Activated gamma-delta T cell treated with anti-CD3 and anti-CD28 coated beads, Interleukin-2, amount 50 U/mL, for 16 hours (primary cell): ENCODE measurements around the gene NOTCH1.
"Not testable (repeated sequence)": the region's sequence is repeated elsewhere in the genome, so short reads cannot be mapped to it uniquely, and the experiment has no call there.

ENCODE experiments used
- DNase-seq: peaks from one replicate; pipeline ENCODE4 v3.0.0-alpha.2; 2020; ENCODE audit warnings: low read depth

NOTCH1 gene

DNA sequence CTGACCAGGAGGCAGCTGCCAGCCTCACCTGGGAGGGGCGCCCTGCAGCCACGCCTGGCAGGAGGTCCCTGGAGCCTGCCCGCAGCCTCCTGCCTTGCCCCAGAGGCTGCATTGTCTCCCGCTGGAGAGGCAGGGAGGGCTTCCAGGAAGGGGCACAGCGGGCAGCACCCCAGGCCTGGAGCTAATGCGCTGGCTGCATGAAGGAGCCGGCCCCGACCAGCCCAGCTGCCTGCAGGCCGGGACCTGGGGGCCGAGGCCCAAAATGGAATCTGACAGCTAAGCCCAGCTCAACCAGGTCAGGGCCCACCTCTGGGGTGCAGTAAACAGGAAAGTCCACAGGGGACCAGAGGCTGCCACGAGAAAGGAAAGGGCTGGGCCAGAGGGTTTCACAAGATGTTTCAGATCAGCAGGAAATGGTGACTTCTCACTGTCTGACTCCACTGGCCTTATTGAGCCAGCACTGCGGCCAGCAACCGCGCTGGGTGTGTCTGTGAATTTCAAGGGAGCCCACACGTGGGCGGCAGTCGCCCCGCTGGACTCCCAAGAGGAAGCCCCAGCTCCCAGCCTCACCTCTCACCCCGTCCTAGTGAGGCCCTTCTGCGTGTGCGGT is 18.6 kb upstream of the NOTCH1 start:
- no peak for DNase-seq

DNA sequence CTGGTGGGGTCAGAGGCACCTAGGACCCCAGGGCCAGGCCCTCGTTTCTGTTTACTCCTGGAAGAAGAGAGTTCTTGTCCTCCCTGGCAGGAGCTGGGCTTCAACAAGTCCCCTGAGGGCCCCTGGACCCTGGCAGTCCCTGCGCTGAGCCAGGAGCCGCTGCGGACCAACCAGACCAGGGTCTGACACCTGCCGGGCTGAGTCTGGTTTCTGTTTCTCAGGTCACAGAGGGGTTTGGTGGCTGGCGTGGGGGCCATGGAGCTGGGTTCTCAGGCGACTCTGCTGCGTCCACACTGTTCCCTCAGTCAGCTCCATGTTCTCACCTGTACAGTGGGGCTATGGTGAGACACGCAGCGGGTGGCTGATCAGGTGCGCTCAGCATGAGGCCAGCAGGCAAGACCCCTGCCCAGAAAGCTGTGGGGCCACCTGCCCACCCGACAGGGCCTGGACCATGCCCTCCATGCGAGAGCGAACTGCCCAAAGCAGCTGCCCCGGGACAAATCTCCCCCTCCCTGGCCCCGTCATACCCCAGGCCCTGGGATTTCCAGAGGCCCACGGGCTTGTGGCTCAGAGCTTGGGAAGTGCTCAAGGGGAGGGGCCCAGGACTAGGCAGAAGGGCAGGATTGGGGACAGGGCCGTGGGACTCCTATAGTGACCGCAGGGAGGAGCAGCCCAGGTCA is 17.9 kb upstream of the NOTCH1 start:
- DNase-seq = no peak

DNA sequence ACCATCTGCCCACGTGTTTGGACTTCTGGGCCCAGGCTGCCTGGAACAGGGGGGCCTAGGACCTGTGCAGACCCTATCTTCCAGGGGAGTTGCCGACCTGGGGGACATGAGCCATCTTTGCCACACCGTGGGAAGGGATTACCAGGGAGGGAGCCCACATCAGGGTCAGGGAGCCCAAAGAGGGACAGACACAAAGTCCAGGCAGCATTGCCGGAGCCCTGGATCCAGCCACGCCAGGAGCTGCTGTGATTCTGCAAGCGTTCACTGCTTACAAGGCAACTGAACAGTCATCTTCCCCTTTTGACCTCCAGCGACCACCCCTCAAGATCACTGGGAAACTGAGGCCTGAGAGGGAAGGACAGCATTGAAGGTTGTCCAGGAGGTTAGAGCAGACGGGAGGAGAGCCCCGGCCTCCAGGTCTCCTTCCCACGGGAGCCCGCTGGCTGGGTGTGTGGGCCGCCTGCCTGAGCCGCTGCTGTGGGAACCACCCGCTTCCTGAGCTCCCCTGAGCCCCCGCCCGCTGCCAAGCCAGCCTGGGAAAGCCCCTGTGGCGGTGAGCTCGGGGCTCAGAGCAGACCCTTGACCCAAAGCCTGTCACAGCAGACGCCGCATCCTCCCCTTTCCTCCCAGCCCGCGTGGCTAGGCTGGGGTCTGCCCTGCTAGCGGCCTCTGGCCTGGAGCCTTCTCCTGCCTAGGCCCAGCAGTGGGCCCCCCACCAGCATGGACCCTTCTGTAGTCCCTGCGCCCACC is 17.1 kb upstream of the NOTCH1 start:
- no peak for DNase-seq

DNA sequence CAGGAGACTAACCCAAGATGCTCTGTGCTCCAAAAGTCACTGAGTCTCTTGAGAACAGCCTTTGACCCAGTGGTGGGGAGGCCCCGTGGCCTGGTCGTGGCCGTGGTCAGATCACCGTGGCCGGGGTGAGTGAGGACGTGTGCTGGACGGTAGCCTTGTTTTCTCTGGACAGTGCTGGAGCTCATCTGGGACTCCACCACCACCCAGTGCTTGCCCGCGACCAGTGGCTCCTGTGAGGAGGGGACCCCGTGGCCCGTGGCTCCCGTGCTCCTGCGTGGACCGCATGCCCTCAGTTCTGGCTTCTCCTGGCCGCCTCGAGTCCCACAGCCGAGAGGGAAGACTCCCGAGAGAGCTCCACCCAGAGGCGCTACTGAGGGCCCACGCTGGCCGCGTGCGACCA is 15.9 kb upstream of the NOTCH1 start:
- DNase-seq = no peak

DNA sequence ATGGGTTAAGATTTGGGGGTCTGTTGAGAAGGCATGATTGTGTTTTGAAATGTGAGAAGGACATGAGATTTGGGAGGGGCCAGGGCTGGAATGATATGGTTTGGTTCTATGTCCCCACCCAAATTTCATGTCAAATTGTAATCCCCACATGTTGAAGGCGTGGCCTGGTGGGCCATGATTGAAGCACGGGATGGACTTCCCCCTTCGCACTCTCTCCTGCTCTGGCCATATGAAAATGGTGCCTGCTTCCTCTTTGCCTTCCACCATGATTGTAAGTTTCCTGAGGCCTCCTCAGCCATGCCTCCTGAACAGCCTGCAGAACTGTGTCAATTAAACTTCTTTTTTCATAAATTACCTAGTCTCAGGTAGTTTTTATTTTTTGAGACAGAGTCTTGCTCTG is 14.7 kb upstream of the NOTCH1 start:
- DNase-seq = no peak

DNA sequence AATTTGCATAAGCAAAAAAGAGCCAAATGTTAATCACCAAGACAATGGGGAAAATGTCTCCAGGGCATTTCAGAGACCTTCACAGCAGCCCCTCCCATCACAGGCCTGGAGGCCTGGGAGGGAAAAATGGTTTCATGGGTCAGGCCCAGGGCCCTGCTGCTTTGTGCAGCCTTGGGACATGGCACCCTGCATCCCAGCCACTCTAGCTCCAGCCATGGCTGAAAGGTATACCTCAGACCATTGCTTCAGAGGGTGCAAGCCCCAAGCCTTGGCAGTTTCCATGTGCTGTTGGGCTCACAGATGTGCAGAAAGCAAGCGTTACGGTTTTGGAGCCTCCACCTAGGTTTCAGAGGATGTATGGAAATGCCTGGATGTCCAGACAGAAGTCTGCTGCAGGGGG is 13.5 kb upstream of the NOTCH1 start:
- not testable (repeated sequence) for DNase-seq

DNA sequence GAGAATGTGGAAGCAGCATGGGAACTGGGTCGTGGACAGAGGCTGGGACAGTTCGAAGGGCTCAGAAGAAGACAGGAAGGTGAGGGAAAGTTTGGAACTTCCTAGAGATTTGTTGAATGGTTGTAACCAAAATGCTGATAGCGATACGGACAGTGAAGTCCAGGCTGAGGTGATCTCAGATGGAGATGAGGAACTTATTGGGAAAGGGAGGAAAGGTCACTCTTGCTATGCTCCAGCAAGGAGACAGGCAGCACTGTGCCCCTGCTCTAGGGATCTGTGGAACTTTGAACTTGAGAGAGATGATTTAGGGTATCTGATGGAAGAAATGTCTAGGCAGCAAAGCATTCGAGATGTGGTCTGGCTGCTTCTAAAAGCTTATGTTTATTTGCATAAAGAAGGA is 13.0 kb upstream of the NOTCH1 start:
- DNase-seq = not testable (repeated sequence)

DNA sequence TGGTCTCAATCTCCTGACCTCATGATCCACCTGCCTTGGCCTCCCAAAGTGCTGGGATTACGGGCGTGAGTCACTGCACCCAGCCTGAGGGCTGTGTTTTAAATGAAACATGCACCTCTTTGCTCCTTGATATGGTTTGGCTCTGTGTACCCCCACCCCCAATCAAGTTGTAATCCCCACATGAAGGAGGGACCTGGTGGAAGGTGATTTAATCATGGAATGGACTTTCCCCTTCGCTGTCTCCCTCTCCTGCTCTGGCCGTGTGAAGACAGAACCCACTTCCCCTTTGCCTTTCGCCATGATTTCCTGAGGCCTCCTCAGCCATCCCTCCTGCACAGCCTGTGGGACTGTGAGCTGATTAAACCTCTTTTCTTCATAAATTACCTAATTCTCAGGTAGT is 12.5 kb upstream of the NOTCH1 start:
- no peak for DNase-seq

DNA sequence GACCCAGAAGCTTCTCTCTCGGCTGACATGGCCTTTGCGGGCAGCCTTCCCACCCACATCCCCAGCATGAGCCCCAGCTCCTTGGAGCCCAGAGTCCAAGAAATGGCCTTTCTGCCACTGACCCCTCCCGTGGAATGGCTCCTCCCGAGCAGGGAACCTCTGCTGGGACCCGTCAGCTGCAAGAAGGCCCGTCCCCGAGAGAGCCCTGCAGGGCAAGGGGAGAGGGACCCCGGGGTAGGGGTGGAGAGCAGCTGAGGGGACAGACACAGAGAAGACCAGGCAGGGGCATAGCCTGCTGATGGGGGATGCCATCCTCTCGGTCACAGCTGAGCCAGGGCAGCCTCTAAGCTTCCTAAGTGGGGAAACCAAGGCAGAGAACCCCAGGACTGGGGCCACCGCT is 11.2 kb upstream of the NOTCH1 start:
- DNase-seq = no peak

DNA sequence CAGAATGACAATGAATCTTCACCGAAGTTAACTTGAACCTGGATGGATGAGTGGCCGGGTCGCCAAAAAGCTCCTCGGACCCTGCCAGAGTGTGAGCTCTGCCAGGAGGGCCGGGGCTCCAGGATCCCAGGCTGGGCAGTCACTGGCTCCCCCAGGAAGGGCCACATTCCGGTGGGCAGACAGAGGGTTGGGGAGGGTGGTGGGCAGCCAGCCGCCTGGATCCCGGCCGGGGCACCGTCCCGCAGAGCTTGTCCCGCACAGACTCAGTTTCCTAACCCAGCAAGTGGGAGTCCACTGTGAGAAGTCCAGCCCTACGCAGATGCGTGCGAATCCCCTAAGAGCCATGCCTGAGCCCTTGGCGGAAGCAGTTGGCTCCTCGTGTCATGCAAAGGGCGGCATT is 10.3 kb upstream of the NOTCH1 start:
- DNase-seq = no peak

DNA sequence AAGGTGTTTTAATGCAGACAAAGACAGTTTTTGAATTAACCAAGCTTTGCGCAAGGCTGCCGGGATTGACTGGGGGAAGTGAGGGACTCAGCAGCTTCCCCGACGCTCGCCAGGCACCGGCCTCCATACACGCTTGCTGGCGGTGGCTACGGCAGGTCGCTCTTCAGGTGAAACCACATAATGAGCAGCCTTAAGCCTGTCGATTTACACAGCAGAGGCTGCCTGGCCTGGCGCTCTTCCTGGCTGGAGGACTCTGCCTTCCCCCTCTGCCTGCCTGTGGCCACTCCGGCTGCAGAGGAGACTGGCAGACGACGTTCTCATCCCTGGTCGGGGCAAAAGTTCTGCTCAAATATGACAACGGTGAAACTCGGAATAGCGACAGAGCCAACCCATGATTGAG is 9.0 kb upstream of the NOTCH1 start:
- DNase-seq = no peak

DNA sequence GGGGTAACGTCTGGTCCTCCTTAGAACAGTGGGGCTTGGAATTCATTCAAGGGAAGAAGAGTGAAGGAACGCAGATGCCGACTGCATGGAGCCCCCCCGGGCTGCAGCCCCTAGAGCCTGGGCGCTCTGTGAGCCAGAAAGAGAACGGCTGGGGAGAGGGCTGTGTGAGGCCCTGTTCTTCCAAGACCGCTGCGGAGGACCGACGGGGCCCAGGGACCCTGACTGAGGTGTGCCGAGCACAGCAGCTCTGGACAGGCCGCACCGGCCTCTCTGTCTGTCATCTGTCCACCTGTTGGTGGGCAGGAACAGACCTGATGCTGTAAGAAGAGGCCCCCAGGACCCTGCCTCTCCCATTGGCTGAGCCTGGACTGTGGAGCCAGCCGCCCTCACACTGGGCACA is 7.7 kb upstream of the NOTCH1 start:
- no peak for DNase-seq

DNA sequence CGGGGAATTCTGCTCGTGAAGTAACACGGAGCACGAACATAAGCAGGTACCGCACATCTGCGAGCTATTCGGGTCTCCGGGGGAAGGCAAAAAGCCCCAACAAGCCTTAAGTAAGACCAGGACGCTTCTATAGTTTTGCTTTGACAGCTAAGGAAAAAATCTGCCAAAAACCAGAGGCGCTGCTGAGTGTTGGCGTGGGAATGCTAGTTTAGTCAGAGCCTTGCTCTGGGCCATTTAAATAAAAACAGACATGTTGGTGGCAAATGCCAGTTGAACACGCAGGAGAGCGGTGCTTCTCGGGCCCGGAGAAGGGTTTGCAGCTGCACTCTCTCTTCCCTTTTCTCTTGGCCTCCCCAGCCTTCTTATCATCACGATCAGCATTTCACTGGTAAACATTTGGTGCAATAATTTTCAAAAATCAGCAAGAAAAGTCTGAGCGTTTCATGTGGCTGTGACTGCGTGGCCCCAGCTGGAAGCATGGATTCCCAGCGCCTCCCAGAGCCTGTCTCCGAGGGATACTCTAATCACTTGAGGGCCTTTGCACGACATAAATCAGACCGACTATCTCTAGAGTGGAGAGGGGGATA is 6.4 kb upstream of the NOTCH1 start:
- DNase-seq = no peak

DNA sequence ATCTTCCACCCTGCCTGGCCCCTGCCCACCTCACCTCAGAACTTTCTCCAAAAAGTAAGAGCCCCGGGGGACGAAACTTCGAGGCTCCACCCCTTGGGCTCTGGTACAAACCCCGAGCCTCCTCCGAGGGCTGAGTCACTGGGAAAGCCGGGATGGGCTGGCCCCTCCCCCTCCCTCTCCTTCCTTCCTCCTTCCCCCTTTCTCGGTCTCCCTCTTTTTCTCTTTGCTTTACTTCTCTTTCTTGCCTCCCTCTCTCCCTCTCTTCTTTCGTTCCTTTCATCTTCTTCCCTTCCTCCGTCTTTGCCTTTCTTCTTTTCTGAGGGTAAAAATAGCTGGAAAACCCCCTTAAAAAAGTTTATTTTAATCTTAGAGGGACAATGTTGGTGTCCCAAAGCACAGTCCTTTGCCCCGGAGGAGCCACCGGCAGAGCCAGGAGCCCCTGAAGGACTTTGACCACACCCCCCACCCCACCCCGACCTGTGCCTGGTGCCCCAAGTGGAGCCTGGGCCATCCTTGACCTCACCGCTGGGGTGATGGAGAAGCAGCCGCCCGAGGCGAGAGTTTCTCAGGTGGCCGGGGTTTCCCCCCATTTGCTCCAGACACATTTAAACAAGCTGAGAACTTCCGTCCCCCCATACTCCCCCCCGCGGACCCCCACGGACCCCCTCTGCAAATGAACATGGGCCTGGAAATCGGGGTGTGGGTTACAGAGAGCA is 5.7 kb upstream of the NOTCH1 start:
- no peak for DNase-seq

DNA sequence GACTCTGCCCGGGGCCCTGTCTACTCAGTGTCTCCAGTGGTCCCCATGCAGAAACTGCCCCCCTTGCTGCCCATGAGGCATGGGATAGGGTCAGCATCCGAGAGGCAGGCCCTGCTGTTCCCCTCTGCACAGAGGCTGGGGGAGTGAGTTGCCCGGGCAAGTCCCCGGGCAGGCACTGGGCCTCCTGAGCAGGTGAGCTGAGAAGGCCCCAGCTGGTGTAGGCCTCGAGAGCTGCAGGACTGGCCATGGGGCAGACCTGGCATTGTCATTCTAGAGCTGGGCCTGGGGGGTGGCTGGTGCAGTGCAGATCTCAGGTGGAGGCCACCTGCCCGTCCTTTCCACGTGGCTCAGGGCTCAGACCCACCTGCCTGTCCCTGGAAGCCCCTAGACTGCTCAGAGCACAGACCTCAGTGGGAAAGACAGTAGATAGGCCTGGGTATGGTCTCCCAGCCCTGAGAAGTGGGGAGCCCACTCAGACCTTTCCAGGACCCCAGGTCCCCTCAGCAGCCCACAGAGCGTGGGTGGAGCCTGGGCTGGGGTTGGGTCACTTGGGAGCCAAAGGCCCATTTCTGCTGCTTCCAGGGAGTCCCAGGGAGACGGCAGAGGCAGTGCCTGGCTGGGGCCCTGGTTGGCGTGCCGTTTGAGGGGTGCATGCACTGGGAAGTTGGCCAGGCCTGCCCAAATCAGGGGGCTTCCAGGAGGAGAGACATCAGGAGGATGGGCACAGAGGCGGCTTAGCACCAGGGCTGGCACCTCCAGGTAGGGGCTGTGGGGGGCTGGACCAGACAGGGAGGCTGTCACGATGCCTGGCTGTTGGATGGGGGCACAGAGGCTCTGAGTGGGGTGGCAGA is 4.8 kb upstream of the NOTCH1 start:
- DNase-seq = no peak

DNA sequence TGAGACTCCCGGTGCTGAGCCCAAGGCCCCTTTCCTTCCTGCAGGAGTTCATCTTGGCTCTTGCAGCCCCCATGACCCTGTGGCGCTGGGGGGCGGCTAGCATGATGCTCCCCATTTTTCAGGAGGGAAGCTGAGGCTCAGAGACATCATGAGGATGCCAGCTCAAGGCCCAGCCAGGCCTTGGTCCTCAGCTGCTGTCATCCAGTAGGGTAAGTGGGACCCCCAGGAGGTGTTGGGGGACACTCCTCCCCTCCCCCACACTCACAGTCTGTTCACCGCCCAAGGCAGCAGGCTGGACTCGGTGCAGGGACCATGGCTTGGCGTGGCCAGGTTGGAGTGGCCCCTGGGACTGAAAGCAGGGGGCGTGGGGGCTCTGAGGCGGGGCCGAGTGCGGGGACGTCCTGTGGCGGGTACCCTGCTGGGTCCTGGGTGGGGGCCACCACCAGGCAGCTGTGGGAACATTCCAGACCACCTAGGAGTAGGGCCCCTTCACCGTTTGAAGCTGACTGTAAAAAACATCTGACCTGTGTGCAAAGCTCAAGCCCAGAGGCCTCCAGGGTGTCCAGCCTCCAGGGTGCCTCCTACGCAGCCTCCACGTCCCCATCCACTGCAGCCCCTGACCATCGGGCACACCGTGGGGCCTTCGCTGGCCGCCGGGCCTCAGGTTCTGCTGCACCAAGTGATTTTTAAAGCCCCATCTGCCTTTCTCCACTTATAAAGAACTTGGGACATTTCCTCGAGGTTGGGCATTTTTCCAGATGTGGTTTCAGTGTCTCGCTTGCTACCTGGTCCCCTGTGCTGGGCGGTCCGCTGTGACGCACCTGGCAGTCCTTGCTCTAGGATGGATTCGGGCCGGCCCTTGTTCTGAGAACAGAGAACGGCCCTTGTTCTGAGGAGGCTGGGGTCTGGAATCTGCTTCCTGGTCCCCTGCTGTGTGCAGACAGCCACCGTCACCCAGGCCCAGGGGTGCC is 3.4 kb upstream of the NOTCH1 start:
- DNase-seq = no peak

DNA sequence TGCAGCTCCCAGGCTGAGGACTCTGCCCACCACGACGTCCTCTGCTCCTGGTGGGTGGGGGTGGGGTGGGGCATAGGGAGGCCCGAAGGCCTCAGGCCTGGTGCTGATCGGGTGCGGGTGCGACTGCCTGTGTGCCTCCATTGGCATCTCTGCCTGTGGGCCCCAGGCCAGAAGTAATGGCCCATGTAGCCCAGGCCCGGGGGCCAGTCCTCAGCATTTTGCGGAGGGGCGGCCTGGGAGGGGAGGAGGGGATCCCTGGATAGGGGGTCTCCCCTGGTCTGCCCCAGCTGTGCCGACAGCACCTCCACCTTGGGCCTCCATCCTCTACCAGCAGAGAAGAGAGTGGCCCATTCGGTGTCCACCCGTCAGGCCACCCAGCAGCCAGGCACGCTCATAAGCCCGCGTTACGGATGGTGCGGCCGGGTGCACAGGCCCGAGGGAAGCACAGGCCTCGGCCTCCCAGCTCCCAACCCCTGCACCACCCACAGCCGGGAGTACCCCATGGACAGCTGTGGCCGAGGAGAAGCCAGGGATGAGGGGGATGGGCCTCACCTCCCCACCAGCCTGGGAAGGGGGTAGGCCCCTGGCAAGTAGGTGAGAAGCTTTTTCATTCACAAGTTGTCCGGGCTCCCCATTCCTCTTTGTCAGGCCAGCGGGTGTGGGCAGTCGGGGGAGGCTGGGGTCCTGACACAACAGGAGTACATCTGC is 1.8 kb upstream of the NOTCH1 start:
- DNase-seq = no peak

DNA sequence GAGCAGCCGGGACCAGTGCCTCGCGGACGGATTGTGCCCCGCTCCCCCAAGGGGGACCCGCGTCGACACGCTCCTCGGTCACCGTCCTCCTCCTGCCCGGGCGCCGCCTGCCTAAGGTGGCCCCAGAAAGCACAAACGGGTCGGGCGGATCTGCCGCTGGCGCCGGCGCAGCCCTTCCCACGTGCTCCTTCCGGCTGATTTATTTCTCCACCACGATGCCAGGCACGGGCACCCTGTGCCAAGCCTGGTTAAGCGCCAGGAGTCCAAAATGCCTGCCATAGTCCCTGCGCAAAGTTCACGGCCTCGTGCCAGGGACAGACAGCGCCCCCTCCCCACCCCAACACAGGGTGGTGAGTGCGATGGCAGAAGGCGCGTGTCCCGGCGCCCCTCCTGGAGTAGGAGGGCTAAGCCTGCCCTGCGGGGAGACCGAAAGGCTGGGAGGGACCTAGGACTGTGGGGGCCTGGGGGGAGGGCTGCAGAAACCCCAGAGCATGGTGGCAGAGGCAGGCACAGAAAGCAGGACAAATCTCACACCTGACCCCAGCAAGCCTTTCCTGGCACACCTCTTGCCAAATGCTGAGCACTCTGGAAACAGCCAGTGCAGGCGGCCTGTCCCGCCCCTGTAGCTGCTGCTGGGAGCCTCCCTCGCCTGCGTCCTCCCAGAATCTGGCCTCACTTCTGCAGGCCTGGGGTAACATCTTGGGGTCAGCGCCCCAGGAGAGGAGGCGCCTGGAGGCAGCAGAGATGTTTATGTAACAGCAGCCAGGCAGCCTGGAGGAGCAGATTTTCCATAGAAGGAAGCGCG is 1.1 kb upstream of the NOTCH1 start:
- DNase-seq = no peak

DNA sequence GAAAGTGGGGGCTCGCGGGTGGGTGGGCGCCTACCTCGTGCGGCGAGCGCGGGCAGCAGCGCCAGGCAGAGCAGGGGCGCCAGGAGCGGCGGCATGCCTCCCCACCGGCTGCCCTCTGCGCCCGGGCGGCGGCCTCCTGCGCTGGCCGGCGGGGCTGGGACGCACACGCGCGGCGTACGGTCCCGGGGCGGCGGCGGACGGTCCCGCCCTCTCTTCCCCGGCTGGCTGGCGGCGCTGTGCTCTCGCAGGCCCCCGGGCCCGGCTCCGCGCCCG is 220 bp downstream of the NOTCH1 start:
- DNase-seq = no peak
